GM10266 (cell line): ENCODE data around the gene GNG12.
A peak's percentile ranks its signal among the peaks of the same experiment; 100 is the strongest.

ENCODE experiments used
- DNase-seq: peaks from one replicate; pipeline ENCODE4 v3.0.0; 2012; ENCODE audit errors: extremely low spot score
- TF ChIP-seq, protein P1 (sequence below): IDR thresholded peaks from 2 replicates; pipeline ENCODE4 v1.5.1; 2012; ENCODE audit warnings: mild to moderate bottlenecking, low read depth; ENCODE audit not compliant: control insufficient read depth, insufficient read depth; ENCODE audit errors: missing control alignments

Gene GNG12

DNA sequence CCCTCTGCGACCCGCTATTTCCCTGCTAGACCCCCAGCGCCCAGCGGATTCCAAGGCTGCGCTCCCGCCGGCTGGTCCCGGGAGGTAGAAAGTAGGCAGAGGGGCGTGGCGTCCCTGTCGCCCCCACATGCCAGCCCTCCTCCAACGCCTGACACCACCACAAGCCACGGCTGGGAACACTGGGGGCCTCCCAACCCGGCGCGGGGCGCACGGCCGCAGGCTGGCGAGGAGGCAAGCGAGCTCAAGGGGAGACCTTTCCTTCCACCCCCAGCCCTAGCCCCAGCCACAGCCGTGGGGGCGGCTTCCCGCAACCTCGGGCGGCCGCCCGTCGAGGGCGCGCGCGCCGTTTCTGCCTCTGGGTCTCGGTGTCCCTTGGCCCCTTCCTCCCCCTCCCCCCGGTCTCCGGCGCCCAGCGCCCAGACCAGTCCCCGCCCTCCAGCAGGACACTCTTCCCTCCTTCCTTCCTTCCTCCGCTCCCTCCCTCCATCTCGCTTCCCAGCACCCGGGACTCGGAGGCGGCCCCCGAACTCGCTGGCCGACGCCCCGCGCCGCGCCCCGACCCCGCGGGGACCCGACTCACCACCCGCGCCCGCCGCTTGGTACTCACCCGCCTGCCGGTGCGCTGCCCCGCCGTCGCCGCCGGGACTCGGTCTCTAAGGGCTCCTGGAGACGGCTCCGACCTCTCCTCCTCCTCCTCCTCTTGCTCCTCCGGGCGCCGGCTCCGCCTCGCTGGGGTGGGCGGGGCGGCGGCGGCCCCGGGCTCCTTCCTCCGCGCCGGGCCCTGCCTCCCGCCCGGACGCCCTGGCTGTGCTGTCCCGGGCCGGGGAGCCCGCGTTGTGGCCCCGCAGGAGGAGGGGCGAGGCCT lies at the start of gene GNG12:
TSS of gene GNG12 (minus strand) at position 731 of the 865 bp plus-strand sequence. CDS start 125,781 bp downstream, outside the sequence.
- DNase-seq: peak; percentile 78
- TF ChIP-seq, protein P1, sequence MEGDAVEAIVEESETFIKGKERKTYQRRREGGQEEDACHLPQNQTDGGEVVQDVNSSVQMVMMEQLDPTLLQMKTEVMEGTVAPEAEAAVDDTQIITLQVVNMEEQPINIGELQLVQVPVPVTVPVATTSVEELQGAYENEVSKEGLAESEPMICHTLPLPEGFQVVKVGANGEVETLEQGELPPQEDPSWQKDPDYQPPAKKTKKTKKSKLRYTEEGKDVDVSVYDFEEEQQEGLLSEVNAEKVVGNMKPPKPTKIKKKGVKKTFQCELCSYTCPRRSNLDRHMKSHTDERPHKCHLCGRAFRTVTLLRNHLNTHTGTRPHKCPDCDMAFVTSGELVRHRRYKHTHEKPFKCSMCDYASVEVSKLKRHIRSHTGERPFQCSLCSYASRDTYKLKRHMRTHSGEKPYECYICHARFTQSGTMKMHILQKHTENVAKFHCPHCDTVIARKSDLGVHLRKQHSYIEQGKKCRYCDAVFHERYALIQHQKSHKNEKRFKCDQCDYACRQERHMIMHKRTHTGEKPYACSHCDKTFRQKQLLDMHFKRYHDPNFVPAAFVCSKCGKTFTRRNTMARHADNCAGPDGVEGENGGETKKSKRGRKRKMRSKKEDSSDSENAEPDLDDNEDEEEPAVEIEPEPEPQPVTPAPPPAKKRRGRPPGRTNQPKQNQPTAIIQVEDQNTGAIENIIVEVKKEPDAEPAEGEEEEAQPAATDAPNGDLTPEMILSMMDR: no peak

DNA sequence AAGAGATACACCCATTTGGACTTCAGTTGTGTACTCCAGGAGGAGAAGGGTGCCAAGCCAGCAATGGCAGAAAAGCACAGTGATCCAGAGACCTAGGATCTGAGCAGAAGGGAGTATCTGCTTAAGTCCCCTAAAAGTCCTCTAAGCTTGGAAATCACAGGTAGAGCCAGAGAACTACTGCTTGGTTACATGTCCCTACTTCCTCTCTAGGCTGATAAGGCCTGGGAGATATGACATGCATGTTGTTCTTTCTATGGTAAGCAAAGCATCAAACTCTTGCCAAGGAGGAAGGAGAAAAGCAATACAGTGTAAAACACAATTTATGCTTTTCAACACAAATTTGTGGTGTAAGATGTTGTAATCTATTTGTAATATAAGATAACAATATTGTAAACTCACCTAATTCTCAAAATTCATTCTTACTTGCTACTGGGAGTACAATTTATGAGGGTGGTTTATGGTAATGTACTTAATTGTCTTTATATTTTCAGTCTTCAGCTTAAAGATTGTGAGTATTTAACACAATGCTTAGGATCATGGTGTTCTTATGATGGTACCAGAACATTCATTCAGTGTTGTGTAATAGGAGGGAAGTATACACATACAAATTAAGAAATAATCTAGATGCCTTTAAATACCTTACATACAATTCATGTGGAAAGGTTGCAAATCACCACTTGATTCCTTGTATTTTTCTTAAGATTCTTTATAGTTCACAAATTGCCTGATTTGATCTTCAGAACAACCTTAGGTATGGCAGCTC lies 49.1 kb upstream of the GNG12 start:
- TF ChIP-seq, protein P1: no peak
- DNase-seq: no peak

DNA sequence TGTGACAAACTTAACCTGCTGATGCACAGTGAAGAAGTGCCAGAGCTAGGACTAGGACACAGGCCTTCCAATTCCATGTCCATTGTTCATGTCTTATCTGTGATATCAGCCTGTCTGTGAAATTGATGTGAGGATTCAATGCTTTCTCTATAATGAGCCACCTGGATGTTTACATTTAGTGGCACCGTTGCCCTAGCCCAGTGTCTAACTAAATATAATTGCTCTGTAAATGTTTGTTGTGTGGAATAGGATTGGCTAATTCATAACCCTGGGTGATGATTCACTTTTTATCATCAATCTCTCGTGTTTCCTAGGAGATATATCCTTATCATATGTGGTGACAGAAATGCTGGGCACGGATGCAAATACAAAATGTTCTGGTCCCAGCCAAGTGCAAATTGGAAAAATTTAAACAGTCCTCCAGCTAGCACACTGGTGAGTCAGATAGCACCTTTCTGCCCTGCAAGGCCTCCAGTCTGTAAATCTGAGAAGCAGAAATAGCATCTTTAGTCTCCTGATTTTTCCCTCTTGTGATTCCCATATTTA lies 46.9 kb upstream of the GNG12 start:
- no peak for DNase-seq
- TF ChIP-seq, protein P1: no peak

DNA sequence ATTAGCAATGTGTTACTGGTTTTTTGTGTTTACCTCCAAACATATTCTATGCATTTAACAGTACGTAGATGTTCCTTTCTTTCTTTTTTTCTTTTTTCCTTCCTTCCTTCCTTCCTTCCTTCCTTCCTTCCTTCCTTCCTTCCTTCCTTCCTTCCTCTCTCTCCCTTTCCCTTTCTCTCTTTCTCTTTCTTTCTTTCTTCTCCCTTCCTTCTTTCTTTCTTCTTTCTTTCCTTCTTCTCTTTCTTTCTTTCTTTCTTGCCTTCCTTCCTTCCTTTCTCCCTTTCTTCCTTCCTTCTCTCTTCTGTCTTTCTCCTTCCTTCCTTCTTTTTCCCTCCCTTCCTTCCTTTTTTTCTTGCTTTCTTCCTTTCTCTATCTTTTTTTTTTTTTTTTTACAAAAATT lies 46.2 kb upstream of the GNG12 start:
- TF ChIP-seq, protein P1: no peak
- DNase-seq: no peak

DNA sequence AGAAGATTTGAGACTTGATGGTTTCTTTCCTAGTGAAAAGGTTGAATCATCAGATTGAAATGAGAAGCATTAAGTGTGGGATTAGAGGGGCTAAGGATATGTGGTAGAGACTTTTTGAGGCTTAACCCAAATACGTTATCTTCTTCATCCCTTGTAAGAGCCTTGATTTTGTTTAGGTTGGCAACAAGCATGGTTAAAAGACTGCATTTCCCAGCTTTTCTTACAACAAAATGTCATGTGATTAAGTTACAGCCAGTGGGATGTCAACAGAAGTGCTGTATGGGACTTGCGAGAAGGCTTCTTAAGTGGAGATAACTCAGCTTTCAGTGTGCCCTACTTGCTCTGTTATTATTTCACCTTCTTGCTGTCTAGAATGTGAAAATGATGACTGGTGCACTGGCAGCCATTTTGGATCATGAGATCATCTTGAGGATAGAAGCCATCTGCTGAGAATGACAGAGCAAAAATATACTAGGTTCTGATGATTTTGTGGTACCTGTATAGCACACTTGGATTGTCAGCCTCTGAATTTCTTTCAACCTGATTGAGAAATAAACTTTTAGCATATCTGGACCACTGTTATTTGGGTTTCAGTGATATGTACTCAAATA lies 41.3 kb upstream of the GNG12 start:
- TF ChIP-seq, protein P1: no peak
- no peak for DNase-seq

DNA sequence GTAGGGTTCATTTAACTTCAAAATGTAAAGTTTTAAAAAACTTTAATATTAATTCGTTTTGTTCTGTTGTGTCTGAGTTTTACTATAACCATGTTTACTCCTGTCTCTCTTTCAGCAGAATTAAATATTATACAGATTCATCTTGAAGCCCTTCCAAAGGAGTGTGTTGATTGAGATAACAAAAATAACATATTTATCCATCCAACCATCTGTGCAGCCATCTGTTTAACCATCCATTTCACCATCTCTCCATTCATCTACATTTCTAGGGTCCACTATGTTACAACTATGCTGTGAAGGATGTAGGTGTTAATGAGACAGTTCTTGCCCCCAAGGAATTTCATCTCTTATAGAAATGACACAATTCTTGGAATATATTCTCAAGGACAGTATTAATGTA lies 36.0 kb upstream of the GNG12 start:
- TF ChIP-seq, protein P1: no peak
- no peak for DNase-seq
